Tibial nerve (tissue), 4 donors: ENCODE measurements around the gene TPCN1. TPM values are rescaled to one million over a fixed set of nuclear protein-coding genes. Genes with fewer than 3 reads are reported as not detected.

ENCODE experiments used
- DNase-seq, 2 donors: peaks; one replicate each; pipeline ENCODE4 v3.0.0-alpha.2; 2019; ENCODE audit warnings: low spot score in 2 of 2
- H3K27ac ChIP-seq, 4 donors: fragments of 200-600 bp; sonication (generic) in 3 of 4; one replicate each; pipeline ENCODE4 v1.5.1; 2017 to 2019; ENCODE audit warnings: mild to moderate bottlenecking in 1 of 4
- H3K27me3 ChIP-seq, 2 donors: fragments of 200-600 bp; sonication (generic) in 1 of 2; one replicate each; pipeline versions ENCODE4 v1.5.1 to v1.6.0; 2017 to 2019
- H3K36me3 ChIP-seq, 3 donors: fragments of 200-600 bp; sonication (generic); one replicate each; pipeline ENCODE4 v1.5.1; 2018 to 2019
- H3K4me1 ChIP-seq, 4 donors: fragments of 200-600 bp; sonication (generic) in 3 of 4; one replicate each; pipeline ENCODE4 v1.5.1; 2017 to 2019
- H3K4me3 ChIP-seq, 4 donors: fragments of 200-600 bp; sonication (generic) in 3 of 4; one replicate each; pipeline ENCODE4 v1.5.1; 2017 to 2019; ENCODE audit warnings: mild to moderate bottlenecking in 1 of 4, moderate library complexity in 1 of 4
- H3K9me3 ChIP-seq, 4 donors: fragments of 200-600 bp; sonication (generic) in 3 of 4; one replicate each; pipeline ENCODE4 v1.5.1; 2017 to 2019
- CTCF ChIP-seq, 5 experiments: fragments of 200-600 bp in 3 of 5; fragments of 450-650 bp in 2 of 5; sonication (generic) in 3 of 5; IDR thresholded peaks; one replicate each; pipeline ENCODE4 v1.5.1; 2016 to 2019; ENCODE audit warnings: antibody characterized with exemption in 5 of 5, mild to moderate bottlenecking in 3 of 5, moderate library complexity in 2 of 5
- EP300 ChIP-seq, 2 donors: sonication (generic); formaldehyde crosslinking; IDR thresholded peaks; one replicate each; pipeline ENCODE4 v1.6.1; 2017; ENCODE audit warnings: antibody characterized with exemption in 2 of 2, mild to moderate bottlenecking in 1 of 2
- POLR2A ChIP-seq, 2 donors: fragments of 450-650 bp; IDR thresholded peaks; one replicate each; pipeline ENCODE4 v1.6.1; 2017; ENCODE audit warnings: antibody characterized with exemption in 2 of 2, mild to moderate bottlenecking in 2 of 2, moderate library complexity in 2 of 2
- WGBS, 2 donors: methylation state at CpG; one replicate each; pipeline ENCODE4 v1.1.5; 2018; 5-methylcytosine and 5-hydroxymethylcytosine counted together
- total RNA-seq, 4 donors: library from RNA; depleted of rRNA; stranded (reverse); fragments of >200 nt; gene quantifications; one replicate each; pipeline ENCODE4 v1.1.0, GENCODE V29; 2016

TPCN1 gene
- total RNA-seq, 4 donors from 2014 or later = 62.7 to 77.6 (median 69.8) TPM

GRCh38 chr12:113289361-113289760 is 68.1 kb downstream of the TPCN1 start:
- Histone ChIP-seq H3K4me1 (peaks cover 0 to 19% (median 0%) of the 10 kb centered on the region in 4 donors), H3K27ac (peak overlapping the region in 1 of 4 donors; percentile 40), H3K4me3 (no peak overlapping the region), H3K36me3 (peaks cover 5 to 100% (median 17%) of the 10 kb centered on the region in 3 donors), H3K9me3 (no peaks in the 10 kb centered on the region), H3K27me3 (no peaks in the 10 kb centered on the region)
- WGBS, 2 donors = 57 to 68% methylated on average over 2 of the region's 2 CpGs
- DNase-seq = no peak
- no peak for TF ChIP-seq EP300 (IDR thresholded peaks at IDR 0.05)
- TF ChIP-seq POLR2A (IDR thresholded peaks at IDR 0.05) = no peak
- no peak for TF ChIP-seq CTCF (IDR thresholded peaks at IDR 0.05)

GRCh38 chr12:113290506-113290905 is 69.2 kb downstream of the TPCN1 start:
- no peak overlapping the region for H3K4me3 ChIP-seq

GRCh38 chr12:113291586-113291985 is 70.3 kb downstream of the TPCN1 start:
- Histone ChIP-seq H3K4me3 (no peak overlapping the region), H3K27me3 (no peaks in the 10 kb centered on the region), H3K9me3 (no peaks in the 10 kb centered on the region), H3K27ac (peak overlapping the region in 2 of 4 donors; percentile 53 to 63), H3K4me1 (peaks cover 0 to 6% (median 0%) of the 10 kb centered on the region in 4 donors), H3K36me3 (peaks cover 5 to 100% (median 14%) of the 10 kb centered on the region in 3 donors)
- TF ChIP-seq EP300 (IDR thresholded peaks at IDR 0.05) (peak in 1 of 2 donors; percentile 18), CTCF (IDR thresholded peaks at IDR 0.05) (no peak), POLR2A (IDR thresholded peaks at IDR 0.05) (no peak)
- WGBS, 2 donors = 79 to 84% methylated on average over 17 of the region's 17 CpGs
- DNase-seq = no peak

More at GRCh38 chr12:113290506-113290905, 69.2 kb downstream of the TPCN1 start:
- H3K27ac ChIP-seq = peak overlapping the region in 2 of 4 donors; percentile 48 to 53
- no peaks in the 10 kb centered on the region for H3K9me3 ChIP-seq
- no peaks in the 10 kb centered on the region for H3K27me3 ChIP-seq
- TF ChIP-seq CTCF (IDR thresholded peaks at IDR 0.05) = no peak
- TF ChIP-seq POLR2A (IDR thresholded peaks at IDR 0.05) = no peak
- no peak for TF ChIP-seq EP300 (IDR thresholded peaks at IDR 0.05)
- peaks cover 0 to 17% (median 0%) of the 10 kb centered on the region in 4 donors for H3K4me1 ChIP-seq
- no peak for DNase-seq
- H3K36me3 ChIP-seq = peaks cover 5 to 100% (median 14%) of the 10 kb centered on the region in 3 donors
- WGBS, 2 donors = 93 to 98% methylated on average over 5 of the region's 5 CpGs

GRCh38 chr12:113292091-113292490 is 70.8 kb downstream of the TPCN1 start:
- no peaks in the 10 kb centered on the region for H3K9me3 ChIP-seq
- H3K27ac ChIP-seq = peak overlapping the region in 3 of 4 donors; percentile 0 to 63 (median 53)
- H3K36me3 ChIP-seq = peaks cover 5 to 100% (median 14%) of the 10 kb centered on the region in 3 donors
- WGBS, 2 donors = 57 to 71% methylated on average over 6 of the region's 6 CpGs
- H3K27me3 ChIP-seq = no peaks in the 10 kb centered on the region
- H3K4me1 ChIP-seq = peaks cover 0 to 4% (median 0%) of the 10 kb centered on the region in 4 donors
- no peak for TF ChIP-seq CTCF (IDR thresholded peaks at IDR 0.05)
- DNase-seq = no peak
- H3K4me3 ChIP-seq = no peak overlapping the region

GRCh38 chr12:113292547-113292946 is 71.3 kb downstream of the TPCN1 start:
- no peak for TF ChIP-seq POLR2A (IDR thresholded peaks at IDR 0.05)
- no peak for TF ChIP-seq EP300 (IDR thresholded peaks at IDR 0.05)
- TF ChIP-seq CTCF (IDR thresholded peaks at IDR 0.05) = no peak
- Histone ChIP-seq H3K36me3 (peaks cover 5 to 100% (median 14%) of the 10 kb centered on the region in 3 donors), H3K9me3 (no peaks in the 10 kb centered on the region), H3K4me1 (peaks cover 0 to 7% (median 0%) of the 10 kb centered on the region in 4 donors), H3K4me3 (no peak overlapping the region), H3K27ac (peak overlapping the region in 3 of 4 donors; percentile 0 to 63 (median 53)), H3K27me3 (no peaks in the 10 kb centered on the region)
- no peak for DNase-seq
- WGBS, 2 donors = 86 to 90% methylated on average over 7 of the region's 7 CpGs
